HCT116 (cell line): ENCODE measurements around the gene VSTM2L. TPM values are rescaled to one million over a fixed set of nuclear protein-coding genes. Genes with fewer than 3 reads are reported as not detected.

Source experiments
- ATAC-seq: fragments of 200-7000 bp; cut with Tn5 transposase; 2 replicates; pipeline ENCODE4 v1.9.1; 2020; ENCODE audit warnings: mild to moderate bottlenecking, moderate library complexity
- BruUV-seq: library from RNA; stranded (reverse); fragments of 400-500 nt; replicated peaks from 2 replicates; lab custom pipeline; 2021; lab: Mats Ljungman, UMichigan
- CTCF ChIA-PET: fragments of 300-600 bp; sonication (Branson Sonifier 250); formaldehyde crosslinking; loops from one replicate; lab custom pipeline; 2021; ENCODE audit warnings: antibody characterized with exemption; lab: Charles Lee
- POLR2A ChIA-PET: fragments of 300-600, 350-600 bp; sonication (Branson Sonifier 250); formaldehyde crosslinking; loops from one replicate; lab custom pipeline; 2021; ENCODE audit warnings: antibody characterized with exemption; lab: Charles Lee
- RAD21 ChIA-PET, 2 experiments: fragments of 300-600 bp; sonication (Branson Sonifier 250); formaldehyde crosslinking; loops; one replicate each; lab custom pipeline; 2023; ENCODE audit warnings: low total read pairs in 2 of 2; ENCODE audit not compliant: uncharacterized antibody in 2 of 2, unreplicated experiment in 2 of 2, low non-redundant PET in 1 of 2; lab: Charles Lee
- DNase-seq: peaks from one replicate; pipeline ENCODE4 v3.0.0-alpha.2; 2010; ENCODE audit warnings: low read depth, low spot score
- H2AFZ ChIP-seq: fragments of 200-600 bp; shearing (Covaris generic), sonication (generic); 2 replicates; pipeline ENCODE4 v1.6.1; 2017; ENCODE audit warnings: low read depth, mixed run types, mixed read lengths, antibody characterized with exemption, low read length; ENCODE audit not compliant: poor library complexity, severe bottlenecking
- H3K27ac ChIP-seq: 2 replicates; pipeline ENCODE4 v1.5.1; 2012; ENCODE audit warnings: low read depth, low read length
- H3K27me3 ChIP-seq: fragments of 200-600 bp; sonication (generic); 2 replicates; pipeline ENCODE4 v1.6.1; 2016; ENCODE audit warnings: mixed run types, low read length, mixed read lengths; ENCODE audit not compliant: insufficient read depth
- H3K36me3 ChIP-seq, 2 experiments: fragments of 200-500 bp in 1 of 2; fragments of 200-600 bp in 1 of 2; sonication (Bioruptor generic) in 1 of 2; sonication (generic) in 1 of 2; 2 replicates each; pipeline versions ENCODE4 v1.5.1 to v1.6.1; 2014 to 2016; ENCODE audit warnings: low read length in 2 of 2, inconsistent platforms in 1 of 2, mixed read lengths in 1 of 2, mixed run types in 1 of 2; ENCODE audit not compliant: insufficient read depth in 2 of 2, control insufficient read depth in 1 of 2
- H3K4me1 ChIP-seq, 2 experiments: fragments of 200-600 bp in 1 of 2; sonication (generic) in 1 of 2; 2 replicates each; pipeline versions ENCODE4 v1.5.1 to v1.6.1; 2012 to 2017; ENCODE audit warnings: low read length in 2 of 2, inconsistent platforms in 1 of 2, mild to moderate bottlenecking in 1 of 2, mixed read lengths in 1 of 2, mixed run types in 1 of 2, moderate library complexity in 1 of 2; ENCODE audit not compliant: insufficient read depth in 2 of 2, control insufficient read depth in 1 of 2
- H3K4me2 ChIP-seq: fragments of 200-600 bp; sonication (generic); 2 replicates; pipeline ENCODE4 v1.6.1; 2017; ENCODE audit warnings: mixed run types, low read length, mixed read lengths
- H3K4me3 ChIP-seq, 2 experiments: fragments of 200-600 bp in 1 of 2; sonication (generic) in 1 of 2; replicated peaks in 1 of 2; 2 replicates each; pipeline ENCODE4 v1.5.1; 2011 to 2016; ENCODE audit warnings: low read length in 2 of 2, control low read depth in 1 of 2, low read depth in 1 of 2, mild to moderate bottlenecking in 1 of 2, mixed read lengths in 1 of 2, mixed run types in 1 of 2
- H3K79me2 ChIP-seq: fragments of 200-600 bp; sonication (generic); 2 replicates; pipeline ENCODE4 v1.6.1; 2017; ENCODE audit warnings: mild to moderate bottlenecking, mixed run types, low read length, moderate library complexity, mixed read lengths; ENCODE audit not compliant: insufficient read depth
- H3K9ac ChIP-seq: fragments of 200-600 bp; sonication (generic); 2 replicates; pipeline ENCODE4 v1.6.1; 2016; ENCODE audit warnings: low read length, mixed read lengths
- H3K9me2 ChIP-seq: fragments of 200-600 bp; sonication (generic), shearing (Covaris generic); 2 replicates; pipeline ENCODE4 v1.6.1; 2017; ENCODE audit warnings: mixed run types, mild to moderate bottlenecking, moderate library complexity; ENCODE audit not compliant: insufficient read depth
- H3K9me3 ChIP-seq, 2 experiments: fragments of 200-500 bp in 1 of 2; fragments of 200-600 bp in 1 of 2; sonication (Bioruptor generic) in 1 of 2; sonication (generic) in 1 of 2; 2 replicates each; pipeline ENCODE4 v1.6.1; 2014 to 2017; ENCODE audit warnings: low read length in 2 of 2, mixed read lengths in 2 of 2, inconsistent platforms in 1 of 2, low read depth in 1 of 2, mild to moderate bottlenecking in 1 of 2, mixed run types in 1 of 2, moderate library complexity in 1 of 2; ENCODE audit not compliant: control insufficient read depth in 1 of 2, insufficient read depth in 1 of 2
- H4K20me1 ChIP-seq: fragments of 200-600 bp; sonication (generic), shearing (Covaris generic); 2 replicates; pipeline ENCODE4 v1.6.1; 2017; ENCODE audit warnings: mixed run types, mild to moderate bottlenecking, moderate library complexity; ENCODE audit not compliant: insufficient read depth
- CBX3 ChIP-seq: IDR thresholded peaks from 2 replicates; pipeline ENCODE4 v1.6.1; 2012; ENCODE audit warnings: low read depth
- CEBPB ChIP-seq: IDR thresholded peaks from 2 replicates; pipeline ENCODE4 v1.6.1; 2012; ENCODE audit warnings: low read depth
- CTCF ChIP-seq, 3 experiments: fragments of 200-600 bp in 1 of 3; sonication (generic) in 1 of 3; IDR thresholded peaks in 2 of 3; conservative IDR thresholded peaks in 1 of 3; 2 replicates each; pipeline ENCODE4 v1.5.1; 2012 to 2017; ENCODE audit warnings: low read depth in 2 of 3, low read length in 2 of 3, antibody characterized with exemption in 1 of 3, borderline replicate concordance in 1 of 3, control low read depth in 1 of 3, mild to moderate bottlenecking in 1 of 3, mixed read lengths in 1 of 3, mixed run types in 1 of 3, moderate library complexity in 1 of 3; ENCODE audit not compliant: insufficient read depth in 1 of 3
- EGR1 ChIP-seq: IDR thresholded peaks from 2 replicates; pipeline ENCODE4 v1.6.1; 2012; ENCODE audit warnings: low read depth
- EZH2 ChIP-seq: fragments of 200-600 bp; sonication (generic); IDR thresholded peaks from 2 replicates; pipeline ENCODE4 v1.6.1; 2017; ENCODE audit warnings: antibody characterized with exemption, mixed run types
- EZH2phosphoT487 ChIP-seq: fragments of 200-600 bp; IDR thresholded peaks from 2 replicates; pipeline ENCODE4 v1.6.1; 2018; ENCODE audit warnings: antibody characterized with exemption, borderline replicate concordance
- JUND ChIP-seq: IDR thresholded peaks from 2 replicates; pipeline ENCODE4 v1.6.1; 2012
- POLR2A ChIP-seq: IDR thresholded peaks from 2 replicates; pipeline ENCODE4 v1.7.0; 2011; ENCODE audit warnings: borderline replicate concordance; ENCODE audit not compliant: insufficient read depth, insufficient read length; ENCODE audit errors: extremely low read depth
- SIN3A ChIP-seq: IDR thresholded peaks from 2 replicates; pipeline ENCODE4 v1.6.1; 2012; ENCODE audit warnings: low read depth
- SP1 ChIP-seq: IDR thresholded peaks from 2 replicates; pipeline ENCODE4 v1.6.1; 2012; ENCODE audit warnings: low read depth
- SRF ChIP-seq: IDR thresholded peaks from 2 replicates; pipeline ENCODE4 v1.6.1; 2012; ENCODE audit warnings: low read depth
- YY1 ChIP-seq: IDR thresholded peaks from 2 replicates; pipeline ENCODE4 v1.6.1; 2011; ENCODE audit warnings: low read length, low read depth, moderate library complexity, mild to moderate bottlenecking; ENCODE audit not compliant: insufficient replicate concordance; ENCODE audit errors: extremely low read depth
- ZFX ChIP-seq: fragments of 450-650 bp; IDR thresholded peaks from 2 replicates; pipeline ENCODE4 v1.6.1; 2017
- intact Hi-C: fragments of 100-400 bp; cut with micrococcal nuclease; formaldehyde crosslinking; loops from 2 replicates; pipeline ENCODE4 v1.10.0; 2022
- total RNA-seq: library from RNA; stranded (reverse); gene quantifications from one replicate; pipeline ENCODE4 v1.2.1, GENCODE V29; 2021; ENCODE audit not compliant: unreplicated experiment
- TF ChIP-seq, protein P1 (sequence below): IDR thresholded peaks from 2 replicates; pipeline ENCODE4 v1.6.1; 2012
- TF ChIP-seq, protein P2 (sequence below): IDR thresholded peaks from 2 replicates; pipeline ENCODE4 v1.6.1; 2012
- TF ChIP-seq, protein P3 (sequence below): IDR thresholded peaks from 2 replicates; pipeline ENCODE4 v1.6.1; 2011; ENCODE audit warnings: mild to moderate bottlenecking, low read length, moderate library complexity; ENCODE audit not compliant: insufficient replicate concordance; ENCODE audit errors: extremely low read depth

Gene VSTM2L
- total RNA-seq, 1 experiment from 2014 or later = 0.69 TPM

- peaks cover 2% of the 10 kb centered on the region; the same call in 1 of the 2 replicates for H3K27me3 ChIP-seq
- H4K20me1 ChIP-seq = no peaks in the 10 kb centered on the region
- no peaks in the 10 kb centered on the region for H3K4me1 ChIP-seq
- H3K4me2 ChIP-seq = no peak overlapping the region
- POLR2A ChIA-PET = no interaction called here
- H3K4me3 ChIP-seq = no peak overlapping the region
- no peak overlapping the region for H3K27ac ChIP-seq
- CTCF ChIA-PET = no interaction called here
- ATAC-seq (no peak), DNase-seq (no peak)
- no peaks in the 10 kb centered on the region for H3K79me2 ChIP-seq
- no TSS peak for BruUV-seq
- H3K9ac ChIP-seq = no peak overlapping the region
- H3K9me2 ChIP-seq = no peaks in the 10 kb centered on the region
- no peaks in the 10 kb centered on the region for H3K9me3 ChIP-seq
- intact Hi-C loops = no loop called here
- TF ChIP-seq, protein P1, sequence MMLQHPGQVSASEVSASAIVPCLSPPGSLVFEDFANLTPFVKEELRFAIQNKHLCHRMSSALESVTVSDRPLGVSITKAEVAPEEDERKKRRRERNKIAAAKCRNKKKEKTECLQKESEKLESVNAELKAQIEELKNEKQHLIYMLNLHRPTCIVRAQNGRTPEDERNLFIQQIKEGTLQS = no peak
- no peak for TF ChIP-seq JUND
- no peak for TF ChIP-seq ZFX
- no peak for TF ChIP-seq CEBPB
- TF ChIP-seq CTCF (IDR thresholded peaks at IDR 0.05 in 2 of 3, conservative IDR thresholded peaks at IDR 0.05 in 1 of 3; ENCODE audit: borderline replicate concordance in 1 of 3, insufficient read depth in 1 of 3, low read depth in 2 of 3, low read length in 2 of 3) = no peak
- TF ChIP-seq, protein P2, sequence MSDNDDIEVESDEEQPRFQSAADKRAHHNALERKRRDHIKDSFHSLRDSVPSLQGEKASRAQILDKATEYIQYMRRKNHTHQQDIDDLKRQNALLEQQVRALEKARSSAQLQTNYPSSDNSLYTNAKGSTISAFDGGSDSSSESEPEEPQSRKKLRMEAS = no peak
- TF ChIP-seq SIN3A = no peak
- TF ChIP-seq SRF = no peak
- no peak for TF ChIP-seq EZH2phosphoT487
- no peak for TF ChIP-seq POLR2A
- no peak for TF ChIP-seq EGR1
- no peak for TF ChIP-seq SP1
- no peak for TF ChIP-seq YY1
- no peak for TF ChIP-seq EZH2
- no peak for TF ChIP-seq CBX3
- TF ChIP-seq, protein P3, sequence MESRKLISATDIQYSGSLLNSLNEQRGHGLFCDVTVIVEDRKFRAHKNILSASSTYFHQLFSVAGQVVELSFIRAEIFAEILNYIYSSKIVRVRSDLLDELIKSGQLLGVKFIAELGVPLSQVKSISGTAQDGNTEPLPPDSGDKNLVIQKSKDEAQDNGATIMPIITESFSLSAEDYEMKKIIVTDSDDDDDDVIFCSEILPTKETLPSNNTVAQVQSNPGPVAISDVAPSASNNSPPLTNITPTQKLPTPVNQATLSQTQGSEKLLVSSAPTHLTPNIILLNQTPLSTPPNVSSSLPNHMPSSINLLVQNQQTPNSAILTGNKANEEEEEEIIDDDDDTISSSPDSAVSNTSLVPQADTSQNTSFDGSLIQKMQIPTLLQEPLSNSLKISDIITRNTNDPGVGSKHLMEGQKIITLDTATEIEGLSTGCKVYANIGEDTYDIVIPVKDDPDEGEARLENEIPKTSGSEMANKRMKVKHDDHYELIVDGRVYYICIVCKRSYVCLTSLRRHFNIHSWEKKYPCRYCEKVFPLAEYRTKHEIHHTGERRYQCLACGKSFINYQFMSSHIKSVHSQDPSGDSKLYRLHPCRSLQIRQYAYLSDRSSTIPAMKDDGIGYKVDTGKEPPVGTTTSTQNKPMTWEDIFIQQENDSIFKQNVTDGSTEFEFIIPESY = no peak
- no peak overlapping the region for H2AFZ ChIP-seq
- RAD21 ChIA-PET = no interaction called here
- H3K36me3 ChIP-seq = no peaks in the 10 kb centered on the region
These were observed 28.4 kb downstream of the VSTM2L start for GRCh38 chr20:37931153-37931922.
